Hepatocyte (in vitro differentiated cells): Measurements from ENCODE around the gene TMEM175. TPM values are rescaled to one million over a fixed set of nuclear protein-coding genes. Genes with fewer than 3 reads are reported as not detected.

ENCODE experiments used
- DNase-seq: peaks from one replicate; pipeline ENCODE4 v3.0.0-alpha.2; 2016; ENCODE audit warnings: low spot score
- H2AFZ ChIP-seq: fragments of 200-600 bp; sonication (generic); 2 replicates; pipeline ENCODE4 v1.6.0; 2016; ENCODE audit warnings: antibody characterized with exemption, mild to moderate bottlenecking
- H3K27ac ChIP-seq: fragments of 200-600 bp; sonication (generic); 2 replicates; pipeline ENCODE4 v1.5.1; 2016; ENCODE audit warnings: mild to moderate bottlenecking
- H3K27me3 ChIP-seq: fragments of 200-600 bp; sonication (generic); 2 replicates; pipeline ENCODE4 v1.6.1; 2016
- H3K36me3 ChIP-seq: fragments of 200-600 bp; sonication (generic); replicated peaks from 2 replicates; pipeline ENCODE4 v1.5.1; 2016; ENCODE audit warnings: low read depth; ENCODE audit not compliant: insufficient read depth
- H3K4me1 ChIP-seq: fragments of 200-600 bp; sonication (generic); 2 replicates; pipeline ENCODE4 v1.5.1; 2016; ENCODE audit warnings: mild to moderate bottlenecking, moderate library complexity; ENCODE audit not compliant: insufficient read depth
- H3K4me2 ChIP-seq: fragments of 200-600 bp; sonication (generic); 2 replicates; pipeline ENCODE4 v1.6.0; 2016
- H3K4me3 ChIP-seq: fragments of 200-600 bp; sonication (generic); 2 replicates; pipeline ENCODE4 v1.5.1; 2016; ENCODE audit warnings: mild to moderate bottlenecking
- H3K79me2 ChIP-seq: fragments of 200-600 bp; sonication (generic); 2 replicates; pipeline ENCODE4 v1.6.0; 2017; ENCODE audit warnings: mild to moderate bottlenecking
- H3K9me2 ChIP-seq: fragments of 200-600 bp; sonication (generic); replicated peaks from 2 replicates; pipeline ENCODE4 v1.6.0; 2017; ENCODE audit warnings: mild to moderate bottlenecking; ENCODE audit not compliant: insufficient read depth
- H3K9me3 ChIP-seq: fragments of 200-600 bp; sonication (generic); 2 replicates; pipeline ENCODE4 v1.5.1; 2016; ENCODE audit warnings: low read depth, mild to moderate bottlenecking
- H4K20me1 ChIP-seq: fragments of 200-600 bp; sonication (generic); 2 replicates; pipeline ENCODE4 v1.6.0; 2016; ENCODE audit warnings: mild to moderate bottlenecking; ENCODE audit not compliant: insufficient read depth, poor library complexity, severe bottlenecking
- EZH2 ChIP-seq: fragments of 200-600 bp; sonication (generic); IDR thresholded peaks from 2 replicates; pipeline ENCODE4 v1.6.1; 2016; ENCODE audit warnings: antibody characterized with exemption, mild to moderate bottlenecking, borderline replicate concordance
- EZH2phosphoT487 ChIP-seq: fragments of 200-600 bp; sonication (generic); IDR thresholded peaks from one replicate; pipeline ENCODE4 v1.6.1; 2018; ENCODE audit warnings: antibody characterized with exemption, mild to moderate bottlenecking, low read depth, moderate library complexity; ENCODE audit not compliant: unreplicated experiment, severe bottlenecking
- WGBS: methylation state at CpG from one replicate; pipeline ENCODE4 v1.1.6; 2016; ENCODE audit warnings: low lambda C conversion rate; ENCODE audit errors: missing lambda C conversion rate; 5-methylcytosine and 5-hydroxymethylcytosine counted together
- polyA plus RNA-seq: library from polyadenylated mRNA; unstranded; fragments of >200 nt; fragmentation: Nextera tagmentation; extraction: Ambion mirVana; gene quantifications from 2 replicates; pipeline ENCODE4 v1.2.1, GENCODE V29; 2016
- total RNA-seq: library from RNA; depleted of rRNA; stranded (reverse); fragments of >200 nt; gene quantifications from 2 replicates; pipeline ENCODE4 v1.2.3, GENCODE V29; 2014
- TF ChIP-seq, protein P1 (sequence below): fragments of 200-600 bp; sonication (generic); IDR thresholded peaks from 2 replicates; pipeline ENCODE4 v1.5.1; 2016; ENCODE audit warnings: antibody characterized with exemption, mild to moderate bottlenecking; ENCODE audit not compliant: poor library complexity

The TMEM175 gene
- total and polyA plus RNA-seq, 2 experiments from 2014 or later: 14.8 to 31.4 TPM

- no peak for DNase-seq
- Histone ChIP-seq H2AFZ (no peak overlapping the region), H3K4me3 (no peak overlapping the region), H3K9me2 (no peaks in the 10 kb centered on the region), H4K20me1 (no peaks in the 10 kb centered on the region), H3K4me2 (no peak overlapping the region), H3K4me1 (no peaks in the 10 kb centered on the region), H3K27ac (no peak overlapping the region), H3K36me3 (no peaks in the 10 kb centered on the region), H3K9me3 (no peaks in the 10 kb centered on the region), H3K27me3 (no peaks in the 10 kb centered on the region), H3K79me2 (no peaks in the 10 kb centered on the region)
- WGBS: 97% methylated on average over 28 of the region's 40 CpGs
- no peak for TF ChIP-seq EZH2
- TF ChIP-seq, protein P1, sequence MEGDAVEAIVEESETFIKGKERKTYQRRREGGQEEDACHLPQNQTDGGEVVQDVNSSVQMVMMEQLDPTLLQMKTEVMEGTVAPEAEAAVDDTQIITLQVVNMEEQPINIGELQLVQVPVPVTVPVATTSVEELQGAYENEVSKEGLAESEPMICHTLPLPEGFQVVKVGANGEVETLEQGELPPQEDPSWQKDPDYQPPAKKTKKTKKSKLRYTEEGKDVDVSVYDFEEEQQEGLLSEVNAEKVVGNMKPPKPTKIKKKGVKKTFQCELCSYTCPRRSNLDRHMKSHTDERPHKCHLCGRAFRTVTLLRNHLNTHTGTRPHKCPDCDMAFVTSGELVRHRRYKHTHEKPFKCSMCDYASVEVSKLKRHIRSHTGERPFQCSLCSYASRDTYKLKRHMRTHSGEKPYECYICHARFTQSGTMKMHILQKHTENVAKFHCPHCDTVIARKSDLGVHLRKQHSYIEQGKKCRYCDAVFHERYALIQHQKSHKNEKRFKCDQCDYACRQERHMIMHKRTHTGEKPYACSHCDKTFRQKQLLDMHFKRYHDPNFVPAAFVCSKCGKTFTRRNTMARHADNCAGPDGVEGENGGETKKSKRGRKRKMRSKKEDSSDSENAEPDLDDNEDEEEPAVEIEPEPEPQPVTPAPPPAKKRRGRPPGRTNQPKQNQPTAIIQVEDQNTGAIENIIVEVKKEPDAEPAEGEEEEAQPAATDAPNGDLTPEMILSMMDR: no peak
- TF ChIP-seq EZH2phosphoT487: no peak
Observed at GRCh38 chr4:893995-894705, 38.1 kb upstream of the TMEM175 start.

DNA sequence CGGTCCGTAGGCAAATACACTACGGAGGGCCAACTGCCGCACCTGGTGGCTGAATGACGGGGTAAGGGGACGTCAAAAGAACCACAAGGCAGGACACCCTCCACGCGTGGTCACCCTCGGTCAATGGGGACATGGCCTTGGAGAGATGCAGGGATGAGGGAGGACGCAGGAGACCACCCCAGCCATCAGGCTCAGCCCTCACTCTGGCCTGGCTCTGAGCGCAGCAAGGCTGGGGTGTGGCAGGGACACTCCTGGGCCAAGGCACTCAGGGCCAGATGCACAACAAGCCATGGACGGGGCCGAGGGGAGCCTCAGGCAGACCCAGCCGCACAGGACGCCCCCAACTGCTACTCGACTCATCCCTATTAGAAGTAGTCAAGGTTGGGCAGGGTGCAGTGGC is 36.7 kb upstream of the TMEM175 start:
- Histone ChIP-seq H3K4me2 (no peak overlapping the region), H3K9me3 (no peaks in the 10 kb centered on the region), H3K27ac (no peak overlapping the region), H3K9me2 (no peaks in the 10 kb centered on the region), H3K27me3 (no peaks in the 10 kb centered on the region), H2AFZ (no peak overlapping the region), H3K4me1 (no peaks in the 10 kb centered on the region), H3K79me2 (no peaks in the 10 kb centered on the region), H3K4me3 (no peak overlapping the region), H3K36me3 (no peaks in the 10 kb centered on the region), H4K20me1 (no peaks in the 10 kb centered on the region)
- WGBS: 98% methylated on average over 16 of the region's 16 CpGs
- no peak for DNase-seq
- TF ChIP-seq EZH2: no peak
- TF ChIP-seq, protein P1: no peak
- TF ChIP-seq EZH2phosphoT487: no peak

DNA sequence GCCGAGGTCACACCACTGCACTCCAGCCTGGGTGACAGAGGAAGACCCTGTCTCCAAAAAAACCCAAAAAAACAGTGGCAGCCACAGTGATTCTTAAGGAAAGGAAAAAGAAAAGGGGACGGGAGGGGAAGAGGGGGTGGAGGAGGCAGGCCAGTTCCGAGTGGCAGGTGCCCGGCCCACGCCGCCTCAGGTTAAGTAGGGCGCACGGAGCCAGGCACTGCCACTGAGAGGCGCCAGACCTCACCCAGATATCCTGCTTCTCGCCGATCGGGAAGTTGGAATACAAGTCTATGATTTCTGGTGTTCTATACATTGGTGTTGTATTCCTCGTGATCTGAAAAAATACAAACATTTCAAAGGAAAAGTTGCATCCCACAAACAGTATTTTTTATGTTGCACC is 36.0 kb upstream of the TMEM175 start:
- H3K27me3 ChIP-seq: no peaks in the 10 kb centered on the region
- H2AFZ ChIP-seq: no peak overlapping the region
- no peaks in the 10 kb centered on the region for H3K79me2 ChIP-seq
- no peak for TF ChIP-seq EZH2phosphoT487
- no peak for TF ChIP-seq EZH2
- TF ChIP-seq, protein P1: no peak
- no peak overlapping the region for H3K27ac ChIP-seq
- no peak overlapping the region for H3K4me3 ChIP-seq
- 97% methylated on average over 9 of the region's 13 CpGs for WGBS
- no peak overlapping the region for H3K4me2 ChIP-seq
- no peaks in the 10 kb centered on the region for H3K4me1 ChIP-seq
- no peaks in the 10 kb centered on the region for H4K20me1 ChIP-seq
- no peaks in the 10 kb centered on the region for H3K9me2 ChIP-seq
- no peaks in the 10 kb centered on the region for H3K9me3 ChIP-seq
- H3K36me3 ChIP-seq: no peaks in the 10 kb centered on the region
- no peak for DNase-seq

- no peak for TF ChIP-seq EZH2phosphoT487
- TF ChIP-seq EZH2: no peak
- TF ChIP-seq, protein P1: no peak
- no peaks in the 10 kb centered on the region for H3K79me2 ChIP-seq
- H3K4me3 ChIP-seq: no peak overlapping the region
- H3K9me3 ChIP-seq: no peaks in the 10 kb centered on the region
- no peak overlapping the region for H3K4me2 ChIP-seq
- no peaks in the 10 kb centered on the region for H3K27me3 ChIP-seq
- H4K20me1 ChIP-seq: no peaks in the 10 kb centered on the region
- no peaks in the 10 kb centered on the region for H3K9me2 ChIP-seq
- no peaks in the 10 kb centered on the region for H3K4me1 ChIP-seq
- DNase-seq: no peak
- H3K27ac ChIP-seq: no peak overlapping the region
- WGBS: 98% methylated on average over 20 of the region's 20 CpGs
- no peaks in the 10 kb centered on the region for H3K36me3 ChIP-seq
- H2AFZ ChIP-seq: no peak overlapping the region
Observed at GRCh38 chr4:896630-897029, 35.6 kb upstream of the TMEM175 start.
